ENCODE results near the gene VAV1. TPM values are rescaled to one million over a fixed set of nuclear protein-coding genes. Genes with fewer than 3 reads are reported as not detected.

The VAV1 gene
- total and polyA plus RNA-seq, 8 donors, result 1.7 to 130 (median 3.9) TPM

- 83 to 98% (median 88%) methylated on average over 5 of the region's 5 CpGs for WGBS, 5 donors
- Histone ChIP-seq H3K4me3 (no peak overlapping the region), H3K27ac (no peak overlapping the region), H3K9me3 (no peaks in the 10 kb centered on the region), H3K27me3 (peaks cover 0 to 19% (median 0%) of the 10 kb centered on the region in 3 donors), H3K36me3 (no peaks in the 10 kb centered on the region), H3K4me1 (peaks cover 0 to 8% (median 0%) of the 10 kb centered on the region in 4 donors)
- intact Hi-C loops (cut with DNase I; ENCODE audit: low total_unique reads), result no loop called here
- DNase-seq, result no peak
- TF ChIP-seq CTCF (IDR thresholded peaks at IDR 0.05) (no peak), POLR2A (IDR thresholded peaks at IDR 0.05) (no peak), EP300 (IDR thresholded peaks at IDR 0.05) (no peak), POLR2AphosphoS5 (IDR thresholded peaks at IDR 0.05) (no peak)
Measured at GRCh38 chr19:6807291-6807690, 34.8 kb downstream of the VAV1 start.

- Histone ChIP-seq H3K4me1 (peaks cover 0 to 4% (median 0%) of the 10 kb centered on the region in 4 donors), H3K27me3 (peaks cover 0 to 9% (median 0%) of the 10 kb centered on the region in 3 donors), H3K27ac (no peak overlapping the region), H3K36me3 (no peaks in the 10 kb centered on the region), H3K4me3 (no peak overlapping the region), H3K9me3 (peaks cover 0 to 4% (median 0%) of the 10 kb centered on the region in 4 donors)
- no peak for TF ChIP-seq EP300 (IDR thresholded peaks at IDR 0.05)
- TF ChIP-seq POLR2AphosphoS5 (IDR thresholded peaks at IDR 0.05), result no peak
- no peak for TF ChIP-seq CTCF (IDR thresholded peaks at IDR 0.05)
- TF ChIP-seq POLR2A (IDR thresholded peaks at IDR 0.05), result no peak
- intact Hi-C loops (cut with DNase I; ENCODE audit: low total_unique reads), result no loop called here
- no peak for DNase-seq
- 89 to 100% (median 96%) methylated on average over 1 of the region's 1 CpG for WGBS, 5 donors
Measured at GRCh38 chr19:6808494-6808893, 36.0 kb downstream of the VAV1 start.

- 55 to 71% (median 64%) methylated on average over 4 of the region's 4 CpGs for WGBS, 5 donors
- no peak for TF ChIP-seq EP300 (IDR thresholded peaks at IDR 0.05)
- no peak for TF ChIP-seq POLR2A (IDR thresholded peaks at IDR 0.05)
- no peak for TF ChIP-seq POLR2AphosphoS5 (IDR thresholded peaks at IDR 0.05)
- no peak for TF ChIP-seq CTCF (IDR thresholded peaks at IDR 0.05)
Measured at GRCh38 chr19:6809262-6809661, 36.8 kb downstream of the VAV1 start.

GRCh38 chr19:6811378-6811777 lies 38.9 kb downstream of the VAV1 start:
- peaks cover 0 to 4% (median 0%) of the 10 kb centered on the region in 4 donors for H3K9me3 ChIP-seq
- H3K27ac ChIP-seq, result no peak overlapping the region
- no peaks in the 10 kb centered on the region for H3K4me1 ChIP-seq
- 81 to 87% (median 82%) methylated on average over 3 of the region's 3 CpGs for WGBS, 5 donors
- no peak overlapping the region for H3K4me3 ChIP-seq
- no peak for TF ChIP-seq CTCF (IDR thresholded peaks at IDR 0.05)
- TF ChIP-seq EP300 (IDR thresholded peaks at IDR 0.05), result no peak
- no peak for TF ChIP-seq POLR2A (IDR thresholded peaks at IDR 0.05)
- no peak for TF ChIP-seq POLR2AphosphoS5 (IDR thresholded peaks at IDR 0.05)
- intact Hi-C loops (cut with DNase I; ENCODE audit: low total_unique reads), result no loop called here
- H3K36me3 ChIP-seq, result no peaks in the 10 kb centered on the region
- no peaks in the 10 kb centered on the region for H3K27me3 ChIP-seq
- DNase-seq, result no peak

More at GRCh38 chr19:6809262-6809661, 36.8 kb downstream of the VAV1 start:
- no peak overlapping the region for H3K27ac ChIP-seq
- no peak overlapping the region for H3K4me3 ChIP-seq
- no peaks in the 10 kb centered on the region for H3K36me3 ChIP-seq
- peaks cover 0 to 2% (median 0%) of the 10 kb centered on the region in 3 donors for H3K27me3 ChIP-seq
- H3K9me3 ChIP-seq, result peaks cover 0 to 4% (median 0%) of the 10 kb centered on the region in 4 donors
- no peak for DNase-seq
- H3K4me1 ChIP-seq, result no peaks in the 10 kb centered on the region
- intact Hi-C loops (cut with DNase I; ENCODE audit: low total_unique reads), result no loop called here
